K562 (cell line): ENCODE data around the gene FHIT. TPM values are rescaled to one million over a fixed set of nuclear protein-coding genes. Genes with fewer than 3 reads are reported as not detected.

Experiments
- CCAR2 ChIP-seq: fragments of 200-400 bp; formaldehyde crosslinking; IDR thresholded peaks from 2 replicates; pipeline ENCODE4 v1.6.1; 2017; ENCODE audit warnings: mild to moderate bottlenecking, low read depth, low read length
- CHD1 ChIP-seq: fragments of 200-600 bp; sonication (generic); IDR thresholded peaks from one replicate; pipeline ENCODE4 v1.6.1; 2012; ENCODE audit warnings: mild to moderate bottlenecking, moderate library complexity, low read length, inconsistent platforms
- CREM ChIP-seq: IDR thresholded peaks from 2 replicates; pipeline ENCODE4 v1.6.1; 2014; ENCODE audit warnings: antibody characterized with exemption, low read depth
- DMBX1 ChIP-seq: fragments of 250-450 bp; sonication (Bioruptor Pico); IDR thresholded peaks from 2 replicates; pipeline ENCODE4 v1.8.0; 2022; ENCODE audit warnings: inconsistent platforms, mild to moderate bottlenecking, moderate library complexity, borderline replicate concordance
- E2F5 ChIP-seq: sonication (generic); formaldehyde crosslinking; IDR thresholded peaks from 2 replicates; pipeline ENCODE4 v1.8.0; 2022; ENCODE audit warnings: mild to moderate bottlenecking, missing genetic modification reagents
- EP400 ChIP-seq: fragments of 450-650 bp; IDR thresholded peaks from 2 replicates; pipeline ENCODE4 v1.6.1; 2017; ENCODE audit warnings: antibody characterized with exemption, mild to moderate bottlenecking, moderate library complexity
- GATAD2A ChIP-seq: fragments of 450-650 bp; IDR thresholded peaks from 2 replicates; pipeline ENCODE4 v1.6.1; 2017
- JUND ChIP-seq, 2 experiments: IDR thresholded peaks; 2 replicates in 1 of 2; 3 replicates in 1 of 2; pipeline ENCODE4 v1.6.1; 2011; ENCODE audit warnings: borderline replicate concordance in 2 of 2, low read depth in 2 of 2, low read length in 2 of 2, improper control_type of control experiment in 1 of 2, missing biosample characterization in 1 of 2, missing genetic modification characterization in 1 of 2, missing genetic modification reagents in 1 of 2
- SMAD2 ChIP-seq: fragments of 150-350 bp; IDR thresholded peaks from 2 replicates; pipeline ENCODE4 v1.6.1; 2014; ENCODE audit warnings: low read depth, mild to moderate bottlenecking, low read length
- TEAD4 ChIP-seq, 2 experiments: sonication (generic) in 1 of 2; formaldehyde crosslinking in 1 of 2; IDR thresholded peaks; 2 replicates each; pipeline versions ENCODE4 v1.6.1 to v1.8.0; 2012 to 2022; ENCODE audit warnings: borderline replicate concordance in 1 of 2, inconsistent platforms in 1 of 2, low read length in 1 of 2, mild to moderate bottlenecking in 1 of 2, missing genetic modification reagents in 1 of 2
- ZNF175 ChIP-seq: fragments of 200-800 bp; sonication (Bioruptor generic); IDR thresholded peaks from 2 replicates; pipeline ENCODE4 v1.6.1; 2016; ENCODE audit warnings: low read depth, mild to moderate bottlenecking, missing genetic modification characterization, missing compliant biosample characterization
- ZNF316 ChIP-seq: fragments of 450-650 bp; IDR thresholded peaks from 2 replicates; pipeline ENCODE4 v1.6.1; 2016
- ZNF407 ChIP-seq: fragments of 450-650 bp; IDR thresholded peaks from 2 replicates; pipeline ENCODE4 v1.6.1; 2016; ENCODE audit warnings: low read depth
- ZNF644 ChIP-seq: fragments of 200-800 bp; sonication (Bioruptor generic); IDR thresholded peaks from 2 replicates; pipeline ENCODE4 v1.6.1; 2016; ENCODE audit warnings: low read depth, missing genetic modification characterization, missing compliant biosample characterization
- polyA plus RNA-seq, 8 experiments: library from polyadenylated mRNA; depleted of rRNA in 4 of 8; stranded (reverse) in 5 of 8; unstranded in 3 of 8; fragments of >200 nt; fragmentation: Nextera tagmentation in 2 of 8; fragmentation: Illumina TruSeq in 1 of 8; extraction: Ambion mirVana in 2 of 8; extraction: Trizol in 1 of 8; gene quantifications; 2 replicates each; pipeline versions ENCODE4 v1.2.1 to v1.2.3, GENCODE V29; 2011 to 2014; ENCODE audit warnings: inconsistent platforms in 1 of 8, missing spikeins in 1 of 8
- total RNA-seq, 7 experiments: library from RNA; depleted of rRNA in 6 of 7; stranded (reverse); fragments of >200 nt in 6 of 7; fragmentation: Illumina TruSeq in 2 of 7; extraction: Trizol in 2 of 7; gene quantifications; 2 replicates each; pipeline versions ENCODE4 v1.2.1 to v1.2.3, GENCODE V29; 2011 to 2021; ENCODE audit warnings: low replicate concordance in 1 of 7
- TF ChIP-seq, protein P1 (sequence below): conservative IDR thresholded peaks from 2 replicates; pipeline ENCODE4 v1.6.1; 2011; ENCODE audit warnings: low read depth, mild to moderate bottlenecking, low read length; ENCODE audit not compliant: control insufficient read depth

The FHIT gene
- total and polyA plus RNA-seq, 9 of the 15 experiments (the other 6 are each of a cell fraction or from before 2014, with no cell fraction given): 1.7 to 9.1 (median 4.3) TPM

DNA sequence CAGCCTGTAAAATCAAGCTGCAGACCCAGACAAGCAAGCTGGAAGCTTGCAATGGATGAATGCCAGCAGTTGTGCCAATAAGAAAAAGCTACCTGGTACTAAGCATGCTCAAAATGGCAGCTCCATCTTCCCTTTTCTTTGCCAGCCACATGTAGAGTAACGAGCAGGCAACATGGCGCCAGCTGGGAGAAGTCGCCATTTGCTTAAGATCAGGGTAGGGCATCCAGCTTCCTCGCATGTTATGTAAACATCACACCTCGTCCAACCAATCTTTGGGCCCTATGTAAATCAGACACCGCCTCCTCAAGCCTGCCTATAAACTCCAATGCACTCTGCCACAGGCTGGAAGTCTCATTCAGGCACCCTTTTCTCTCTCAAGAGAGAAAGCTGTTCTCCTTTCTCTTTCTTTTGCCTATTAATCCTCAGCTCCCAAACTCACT, 973.9 kb downstream of the FHIT start (continued):
- TF ChIP-seq ZNF407 (no peak), DMBX1 (CRISPR knock-in tag) (no peak), EP400 (peak; percentile 96), CHD1 (no peak), TEAD4 (IDR thresholded peaks at IDR 0.05; ENCODE audit: low read length) (peak; percentile 81), TEAD4 (CRISPR knock-in tag; IDR thresholded peaks at IDR 0.05; ENCODE audit: borderline replicate concordance) (no peak), ZNF175 (0 out of 2 replicates have a peak, but pooled peaks have one; percentile 37), ZNF644 (tag) (peak; percentile 60; the same call in 1 of the 2 replicates), SMAD2 (no peak), CCAR2 (no peak), CREM (peak; percentile 52; the same call in 1 of the 2 replicates), GATAD2A (no peak), JUND (IDR thresholded peaks at IDR 0.05; ENCODE audit: borderline replicate concordance, low read depth, low read length) (peak; percentile 41; the same call in 1 of the 2 replicates), JUND (tag; IDR thresholded peaks at IDR 0.05; ENCODE audit: borderline replicate concordance, low read depth, low read length) (peak; percentile 60; the same call in 1 of the 3 replicates), ZNF316 (no peak), E2F5 (CRISPR knock-in tag) (no peak)
- TF ChIP-seq, protein P1, sequence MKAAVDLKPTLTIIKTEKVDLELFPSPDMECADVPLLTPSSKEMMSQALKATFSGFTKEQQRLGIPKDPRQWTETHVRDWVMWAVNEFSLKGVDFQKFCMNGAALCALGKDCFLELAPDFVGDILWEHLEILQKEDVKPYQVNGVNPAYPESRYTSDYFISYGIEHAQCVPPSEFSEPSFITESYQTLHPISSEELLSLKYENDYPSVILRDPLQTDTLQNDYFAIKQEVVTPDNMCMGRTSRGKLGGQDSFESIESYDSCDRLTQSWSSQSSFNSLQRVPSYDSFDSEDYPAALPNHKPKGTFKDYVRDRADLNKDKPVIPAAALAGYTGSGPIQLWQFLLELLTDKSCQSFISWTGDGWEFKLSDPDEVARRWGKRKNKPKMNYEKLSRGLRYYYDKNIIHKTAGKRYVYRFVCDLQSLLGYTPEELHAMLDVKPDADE: no peak
